HG03442 (cell line): ENCODE measurements around the gene SATL1.
"Not testable (repeated sequence)": the region's sequence is repeated elsewhere in the genome, so short reads cannot be mapped to it uniquely, and the experiment has no call there.

ENCODE experiments used
- ATAC-seq: cut with Tn5 transposase; IDR thresholded peaks from one replicate; pipeline ENCODE4 v1.9.1; 2021; ENCODE audit warnings: mild to moderate bottlenecking, moderate library complexity; ENCODE audit not compliant: unreplicated experiment

The SATL1 gene, protein sequence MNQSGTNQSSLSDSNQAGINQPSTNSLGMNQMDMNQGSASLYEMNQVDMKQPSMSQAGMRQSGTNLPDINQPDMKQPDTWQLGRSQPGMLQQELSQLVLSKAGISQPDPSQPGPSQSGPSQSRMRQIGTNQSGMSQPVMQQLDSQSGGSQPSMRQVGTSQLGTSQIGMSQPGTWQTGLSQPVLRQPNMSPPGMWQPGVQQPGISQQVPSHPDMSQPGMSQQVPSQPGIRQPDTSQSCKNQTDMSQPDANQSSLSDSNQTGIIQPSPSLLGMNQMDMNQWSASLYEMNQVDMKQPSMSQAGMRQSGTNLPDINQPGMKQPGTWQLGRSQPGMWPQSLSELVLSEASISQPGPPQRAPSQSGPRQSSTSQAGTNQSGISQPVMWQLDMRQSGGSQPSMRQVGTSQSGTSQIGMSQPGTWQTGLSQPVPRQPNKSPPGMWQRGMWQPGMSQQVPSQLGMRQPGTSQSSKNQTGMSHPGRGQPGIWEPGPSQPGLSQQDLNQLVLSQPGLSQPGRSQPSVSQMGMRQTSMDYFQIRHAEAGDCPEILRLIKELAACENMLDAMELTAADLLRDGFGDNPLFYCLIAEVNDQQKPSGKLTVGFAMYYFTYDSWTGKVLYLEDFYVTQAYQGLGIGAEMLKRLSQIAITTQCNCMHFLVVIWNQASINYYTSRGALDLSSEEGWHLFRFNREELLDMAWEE

GRCh38 chrX:85243761-85244449 lies at the start of gene SATL1, which contains the start of gene ZNF711:
SATL1 (minus strand) TSS chrX:85243779; CDS start chrX:85108968, 134,811 bp downstream.
ZNF711 (plus strand) TSS chrX:85243991; CDS start chrX:85247573, 3,582 bp downstream.
- peak; percentile 64 for ATAC-seq

DNA sequence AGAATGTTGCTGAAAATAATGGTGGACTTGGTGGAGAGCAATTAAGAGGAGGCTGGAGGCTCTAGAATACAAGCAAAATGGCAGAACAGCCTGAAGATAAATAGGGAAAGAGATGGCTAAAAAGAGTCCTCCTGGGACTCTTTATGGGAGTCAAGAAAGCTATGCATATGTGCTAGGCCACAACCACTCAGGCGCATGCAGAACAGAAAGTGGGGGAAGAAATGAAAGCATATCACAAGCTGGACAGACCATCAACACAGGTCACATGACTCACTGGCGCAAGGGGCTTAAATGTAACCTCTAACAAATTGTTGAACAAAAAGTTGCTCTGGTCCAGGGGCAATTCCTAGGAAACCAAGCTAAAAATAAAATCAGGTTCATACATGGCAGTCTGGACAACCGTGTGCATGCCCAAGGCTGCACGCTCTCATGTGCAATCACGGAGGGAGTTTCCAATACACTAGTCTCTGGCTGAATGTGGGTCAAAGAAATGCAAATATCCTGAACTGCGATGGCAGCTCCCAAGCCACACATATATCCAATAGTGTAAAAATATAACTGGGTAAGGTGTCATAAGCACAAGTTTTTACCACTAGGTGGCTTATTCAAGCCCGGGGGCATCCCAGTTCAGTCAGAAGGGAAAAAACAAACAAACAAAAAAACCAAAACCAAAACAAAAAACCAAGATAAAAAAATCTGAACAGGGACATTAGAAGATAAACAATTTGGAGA lies 45.6 kb upstream of the SATL1 start:
- no peak for ATAC-seq

DNA sequence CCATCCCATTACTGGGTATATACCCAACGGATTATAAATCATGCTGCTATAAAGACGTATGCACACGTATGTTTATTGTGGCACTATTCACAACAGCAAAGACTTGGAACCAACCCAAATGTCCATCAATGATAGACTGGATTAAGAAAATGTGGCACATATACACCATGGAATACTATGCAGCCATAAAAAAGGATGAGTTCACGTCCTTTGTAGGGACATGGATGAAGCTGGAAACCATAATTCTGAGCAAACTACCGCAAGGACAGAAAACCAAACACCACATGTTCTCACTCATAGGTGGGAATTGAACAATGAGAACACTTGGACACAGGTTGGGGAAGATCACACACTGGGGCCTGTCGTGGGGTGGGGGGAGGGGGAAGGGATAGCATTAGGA lies 41.7 kb upstream of the SATL1 start:
- ATAC-seq: not testable (repeated sequence)

GRCh38 chrX:85244450-85245211 lies 1.1 kb upstream of the SATL1 start:
- peak; percentile 48 for ATAC-seq

DNA sequence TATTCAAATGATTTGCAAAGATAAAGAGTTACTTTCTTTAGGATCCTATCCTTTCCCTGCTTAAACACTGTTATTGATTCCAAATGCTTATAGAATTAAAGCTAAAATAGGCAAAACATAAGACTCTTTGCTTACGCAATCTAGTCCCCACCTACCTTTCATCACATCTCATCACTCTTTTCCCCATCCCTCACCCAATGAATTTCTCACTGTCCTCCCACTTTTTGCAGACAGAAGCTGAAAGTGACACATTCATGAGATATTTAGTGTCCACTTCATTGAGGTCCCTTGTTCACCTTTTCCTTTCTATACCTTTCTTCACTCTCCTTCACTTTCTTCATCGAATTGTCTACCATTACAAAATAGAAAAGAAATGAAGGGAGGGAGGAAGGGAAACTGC lies 424 bp downstream of the SATL1 start:
- ATAC-seq: no peak

GRCh38 chrX:85223359-85223758 lies 20.2 kb downstream of the SATL1 start:
- no peak for ATAC-seq

- no peak for ATAC-seq
Observed at GRCh38 chrX:85221361-85221760, 22.2 kb downstream of the SATL1 start.

- ATAC-seq: no peak
Observed at GRCh38 chrX:85215946-85216345, 27.6 kb downstream of the SATL1 start.

GRCh38 chrX:85213792-85214530 lies 29.6 kb downstream of the SATL1 start:
- no peak for ATAC-seq

DNA sequence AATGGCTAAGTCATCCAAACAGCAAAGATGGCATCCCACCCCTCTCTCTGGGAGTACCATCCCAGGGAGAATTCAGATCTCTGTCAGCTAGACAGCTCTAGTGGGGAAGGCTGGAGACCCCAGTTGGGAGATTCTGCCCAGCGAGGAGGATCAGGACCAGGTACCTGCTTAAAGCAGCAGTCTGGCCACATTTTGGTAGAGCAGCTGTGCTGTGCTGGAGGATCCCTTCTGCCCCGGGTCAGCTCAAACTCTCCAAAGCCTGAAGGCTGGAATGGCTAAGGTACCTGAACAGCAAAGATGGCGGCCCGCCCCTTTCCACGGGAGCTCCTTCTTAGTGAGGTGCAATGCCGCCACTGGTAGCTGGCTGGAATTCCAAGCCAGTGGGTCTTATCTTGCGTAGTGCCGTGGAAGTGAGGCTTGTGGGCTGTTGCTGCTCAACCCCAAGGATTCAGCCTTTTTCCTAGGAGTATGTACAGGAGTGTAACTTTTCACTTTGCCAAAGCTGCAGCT lies 40.1 kb downstream of the SATL1 start:
- no peak for ATAC-seq

- ATAC-seq: no peak
Observed at GRCh38 chrX:85196319-85196718, 47.3 kb downstream of the SATL1 start.

- no peak for ATAC-seq
Observed at GRCh38 chrX:85159644-85160043, 83.9 kb downstream of the SATL1 start.

DNA sequence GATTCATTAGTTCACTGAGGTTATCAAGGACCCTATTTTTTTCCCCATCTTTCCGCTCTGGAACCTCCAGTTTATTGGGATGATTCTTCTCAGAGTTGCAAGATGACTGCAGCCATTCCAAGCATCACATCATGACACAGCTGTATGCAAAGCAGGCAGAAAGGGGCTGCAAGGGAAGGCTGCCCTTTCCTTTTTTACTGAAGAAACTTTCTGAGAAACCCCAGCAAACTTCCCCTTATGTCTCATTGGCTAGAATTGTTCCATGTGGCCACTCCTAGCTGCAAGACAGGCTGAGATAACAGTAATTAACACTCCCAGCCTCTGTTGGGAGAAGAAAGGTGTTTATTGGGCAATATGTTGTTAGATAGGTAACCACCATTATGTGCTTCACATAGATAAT lies 102.6 kb downstream of the SATL1 start:
- ATAC-seq: peak; percentile 85

GRCh38 chrX:85139422-85139821 lies 104.2 kb downstream of the SATL1 start:
- ATAC-seq: no peak

- no peak for ATAC-seq
Observed at GRCh38 chrX:85136409-85136808, 107.2 kb downstream of the SATL1 start.

DNA sequence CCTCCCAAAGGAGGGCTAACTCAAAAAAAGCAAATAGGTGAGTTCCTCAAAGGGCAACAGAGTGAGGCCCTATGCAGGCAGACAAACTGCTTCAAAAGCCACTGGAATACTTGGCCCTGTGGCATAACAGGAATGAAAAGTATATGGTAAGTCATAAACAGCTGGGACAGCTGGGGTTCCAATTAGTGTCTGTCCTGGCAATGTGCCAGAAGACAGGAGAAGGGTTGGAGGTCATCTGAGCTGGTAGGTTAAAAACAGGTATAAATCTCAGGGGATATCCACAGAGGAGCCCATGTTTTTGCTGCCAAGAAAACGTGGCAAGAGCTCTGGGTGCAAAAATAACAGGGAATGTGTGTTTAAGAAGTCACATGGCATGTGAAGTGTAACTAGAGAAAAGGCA lies 128.3 kb downstream of the SATL1 start:
- no peak for ATAC-seq

DNA sequence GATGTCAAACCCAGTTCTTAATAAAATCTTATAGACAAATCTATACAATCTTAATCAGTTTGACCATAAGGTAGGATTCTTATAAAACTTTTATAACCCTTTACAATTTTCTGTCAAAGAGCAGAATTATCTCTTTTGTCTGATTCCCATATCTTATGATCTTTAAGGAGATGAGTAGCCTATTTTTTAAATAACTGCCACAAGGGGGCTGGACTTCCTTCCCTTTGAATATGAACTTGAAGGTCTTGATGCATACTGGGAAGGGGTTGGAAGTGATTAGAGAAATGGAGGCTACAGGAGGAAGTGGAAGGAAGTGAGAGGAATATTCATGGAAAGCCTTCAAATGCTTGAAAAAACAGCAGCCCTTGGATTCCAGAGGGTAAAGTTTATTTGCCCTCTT lies 128.8 kb downstream of the SATL1 start:
- ATAC-seq: no peak

GRCh38 chrX:85114171-85114570 lies 129.4 kb downstream of the SATL1 start:
- ATAC-seq: no peak

DNA sequence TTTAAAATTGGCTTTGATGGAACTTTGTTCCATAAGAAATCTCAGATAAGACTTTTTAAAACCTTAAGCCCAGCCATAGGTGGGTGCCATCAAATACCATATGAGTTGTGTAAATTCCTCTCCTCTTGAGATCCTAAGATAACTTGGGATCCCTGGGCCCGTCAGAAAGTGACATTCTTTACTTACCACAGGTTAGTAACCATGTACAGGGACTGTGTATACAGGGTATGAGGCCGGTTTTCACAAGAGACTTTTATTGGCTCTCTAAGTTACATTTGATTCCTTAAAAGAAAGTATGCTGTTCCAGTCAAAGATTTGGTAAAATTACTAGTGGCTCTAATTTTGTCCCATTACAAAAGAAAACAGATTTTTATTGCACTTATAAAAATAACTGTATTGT lies 129.8 kb downstream of the SATL1 start:
- ATAC-seq: no peak
